Lower leg skin (tissue), 3 donors: Measurements from ENCODE around the gene ZNF207.

Experiments used
- CTCF ChIP-seq, 3 donors: fragments of 450-650 bp; IDR thresholded peaks; one replicate each; pipeline ENCODE4 v1.5.1; 2016; ENCODE audit warnings: antibody characterized with exemption in 3 of 3, mild to moderate bottlenecking in 3 of 3, moderate library complexity in 2 of 3
- POLR2A ChIP-seq, 2 donors: fragments of 450-650 bp; IDR thresholded peaks; one replicate each; pipeline ENCODE4 v1.6.1; 2016 to 2017; ENCODE audit warnings: antibody characterized with exemption in 2 of 2, mild to moderate bottlenecking in 1 of 2, moderate library complexity in 1 of 2

- no peak for TF ChIP-seq CTCF (IDR thresholded peaks at IDR 0.05)
- no peak for TF ChIP-seq POLR2A (IDR thresholded peaks at IDR 0.05)
Observed at GRCh38 chr17:32317353-32317752, 32.6 kb upstream of the ZNF207 start.
